GM23338 (cell line): Measurements from ENCODE around the gene CSNK1G1. TPM values are rescaled to one million over a fixed set of nuclear protein-coding genes. Genes with fewer than 3 reads are reported as not detected.

Source experiments
- ATAC-seq: fragments of 200-7000 bp; cut with Tn5 transposase; 3 replicates; pipeline ENCODE4 v1.9.1; 2020
- DNase-seq: peaks from one replicate; pipeline ENCODE4 v3.0.0-alpha.2; 2015; ENCODE audit warnings: low spot score
- H2AFZ ChIP-seq: fragments of 200-600 bp; sonication (generic); 2 replicates; pipeline ENCODE4 v1.8.0; 2016; ENCODE audit warnings: antibody characterized with exemption, mild to moderate bottlenecking, moderate library complexity
- H3F3A ChIP-seq: fragments of 200-600 bp; sonication (generic); replicated peaks from 2 replicates; pipeline ENCODE4 v1.8.0; 2017; ENCODE audit warnings: antibody characterized with exemption, mixed run types, low read depth
- H3K27ac ChIP-seq: fragments of 200-600 bp; sonication (generic); 2 replicates; pipeline ENCODE4 v1.6.1; 2016; ENCODE audit warnings: low read depth
- H3K27me3 ChIP-seq: fragments of 200-600 bp; sonication (generic); 2 replicates; pipeline ENCODE4 v1.8.0; 2016; ENCODE audit warnings: mild to moderate bottlenecking, mixed run types, moderate library complexity; ENCODE audit not compliant: insufficient read depth
- H3K36me3 ChIP-seq: fragments of 200-600 bp; sonication (generic); 2 replicates; pipeline ENCODE4 v1.8.0; 2016; ENCODE audit warnings: mild to moderate bottlenecking; ENCODE audit not compliant: insufficient read depth
- H3K4me1 ChIP-seq: fragments of 200-600 bp; sonication (generic); 2 replicates; pipeline ENCODE4 v1.8.0; 2016; ENCODE audit warnings: mild to moderate bottlenecking, moderate library complexity; ENCODE audit not compliant: insufficient read depth
- H3K4me2 ChIP-seq: fragments of 200-600 bp; sonication (generic); 2 replicates; pipeline ENCODE4 v1.7.1; 2017; ENCODE audit warnings: mixed run types
- H3K4me3 ChIP-seq: fragments of 200-600 bp; sonication (generic); 2 replicates; pipeline ENCODE4 v1.6.1; 2016; ENCODE audit warnings: mixed run types
- H3K79me2 ChIP-seq: fragments of 200-600 bp; sonication (generic); replicated peaks from 2 replicates; pipeline ENCODE4 v1.8.0; 2017; ENCODE audit warnings: mild to moderate bottlenecking; ENCODE audit not compliant: insufficient read depth
- H3K9me2 ChIP-seq: fragments of 200-600 bp; sonication (generic); 2 replicates; pipeline ENCODE4 v1.8.0; 2017; ENCODE audit not compliant: insufficient read depth
- H4K20me1 ChIP-seq: fragments of 200-600 bp; sonication (generic); replicated peaks from 2 replicates; pipeline ENCODE4 v1.8.0; 2017; ENCODE audit warnings: mild to moderate bottlenecking; ENCODE audit not compliant: insufficient read depth
- H3K27ac Mint-ChIP-seq: 2 replicates; pipeline ENCODE4 v1.8.0; 2020; ENCODE audit warnings: inconsistent platforms, mild to moderate bottlenecking, moderate library complexity, mixed read lengths
- H3K27me3 Mint-ChIP-seq: 3 replicates; pipeline ENCODE4 v1.8.0; 2022; ENCODE audit warnings: low read depth, mild to moderate bottlenecking, moderate library complexity, mixed read lengths, inconsistent platforms; ENCODE audit not compliant: insufficient read depth, poor library complexity
- H3K36me3 Mint-ChIP-seq: 3 replicates; pipeline ENCODE4 v1.8.0; 2021; ENCODE audit warnings: low read depth, mild to moderate bottlenecking, inconsistent platforms, moderate library complexity, mixed read lengths
- H3K4me1 Mint-ChIP-seq: 3 replicates; pipeline ENCODE4 v1.8.0; 2020; ENCODE audit warnings: mild to moderate bottlenecking, inconsistent platforms, mixed read lengths
- H3K4me3 Mint-ChIP-seq: 3 replicates; pipeline ENCODE4 v1.8.0; 2021; ENCODE audit warnings: moderate library complexity, mild to moderate bottlenecking, inconsistent platforms, mixed read lengths
- H3K9me3 Mint-ChIP-seq: 3 replicates; pipeline ENCODE4 v1.8.0; 2020; ENCODE audit warnings: moderate library complexity, mild to moderate bottlenecking, inconsistent platforms, mixed read lengths
- CREB1 ChIP-seq: fragments of 250-450 bp; sonication (Bioruptor Pico); IDR thresholded peaks from 2 replicates; pipeline ENCODE4 v1.5.0; 2020; ENCODE audit warnings: low read depth, mild to moderate bottlenecking, moderate library complexity
- EZH2 ChIP-seq: fragments of 200-600 bp; sonication (generic); IDR thresholded peaks from one replicate; pipeline ENCODE4 v1.8.0; 2017; ENCODE audit warnings: antibody characterized with exemption, mild to moderate bottlenecking, low read depth; ENCODE audit not compliant: unreplicated experiment
- EZH2phosphoT487 ChIP-seq: fragments of 200-600 bp; sonication (generic); IDR thresholded peaks from one replicate; pipeline ENCODE4 v1.8.1; 2018; ENCODE audit warnings: antibody characterized with exemption; ENCODE audit not compliant: unreplicated experiment
- JUNB ChIP-seq: IDR thresholded peaks from one replicate; pipeline ENCODE4 v1.6.1; 2016; ENCODE audit warnings: antibody characterized with exemption; ENCODE audit not compliant: unreplicated experiment
- NANOG ChIP-seq: IDR thresholded peaks from 2 replicates; pipeline ENCODE4 v1.6.1; 2016; ENCODE audit warnings: antibody characterized with exemption, borderline replicate concordance
- POLR2AphosphoS5 ChIP-seq: IDR thresholded peaks from 2 replicates; pipeline ENCODE4 v1.6.1; 2016; ENCODE audit warnings: antibody characterized with exemption, low read depth
- STAT1 ChIP-seq: IDR thresholded peaks from one replicate; pipeline ENCODE4 v1.6.1; 2016; ENCODE audit warnings: antibody characterized with exemption; ENCODE audit not compliant: unreplicated experiment
- ZNF114 ChIP-seq: fragments of 250-450 bp; sonication (Bioruptor Pico); IDR thresholded peaks from 2 replicates; pipeline ENCODE4 v1.5.0; 2020; ENCODE audit warnings: mild to moderate bottlenecking, moderate library complexity
- ZNF331 ChIP-seq: fragments of 250-450 bp; sonication (Bioruptor Pico); IDR thresholded peaks from 2 replicates; pipeline ENCODE4 v1.5.0; 2020; ENCODE audit warnings: low read depth, mild to moderate bottlenecking, moderate library complexity
- polyA plus RNA-seq: library from polyadenylated mRNA; unstranded; fragments of >200 nt; fragmentation: Nextera tagmentation; extraction: Ambion mirVana; gene quantifications from 2 replicates; pipeline ENCODE4 v1.2.1, GENCODE V29; 2016
- total RNA-seq: library from RNA; depleted of rRNA; stranded (reverse); fragments of >200 nt; shearing (Covaris generic); gene quantifications from 2 replicates; pipeline ENCODE4 v1.2.3, GENCODE V29; 2014
- TF ChIP-seq, protein P1 (sequence below): IDR thresholded peaks from 2 replicates; pipeline ENCODE4 v1.6.1; 2016; ENCODE audit warnings: antibody characterized with exemption

The CSNK1G1 gene
- total and polyA plus RNA-seq, 2 experiments from 2014 or later = 9.3 to 13.4 TPM

DNA sequence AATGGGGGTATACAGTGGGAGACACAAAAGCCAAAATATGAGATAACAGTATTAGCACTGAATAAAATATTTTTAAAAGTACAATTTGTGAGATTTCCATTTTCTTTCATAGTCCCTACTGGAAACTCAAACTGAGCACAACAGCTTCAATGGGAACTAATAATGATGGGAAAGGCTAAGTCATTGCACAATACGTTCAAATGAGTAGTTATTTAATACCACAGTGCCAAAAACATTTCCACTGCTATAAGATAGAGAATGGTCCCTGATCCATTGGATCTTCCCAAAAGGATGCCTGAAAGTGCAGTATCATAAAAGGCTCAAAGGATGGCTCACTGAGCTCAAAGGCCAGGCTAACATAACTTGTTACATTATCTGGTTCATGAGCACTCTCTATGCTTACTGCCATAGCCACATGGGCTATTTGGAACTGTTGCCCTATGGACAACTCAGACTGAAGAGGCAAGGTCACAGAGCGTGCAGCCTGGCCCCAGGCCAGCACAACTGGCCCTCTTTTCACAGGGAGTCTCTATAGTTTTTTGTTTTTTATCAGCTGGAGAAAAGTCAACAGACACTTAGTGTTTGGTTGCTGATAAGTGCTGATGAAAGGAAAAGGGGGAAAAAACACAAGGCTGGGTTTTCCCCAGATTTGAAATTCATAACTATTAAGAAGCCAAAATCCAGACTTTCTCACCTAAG is 139.1 kb downstream of the CSNK1G1 start:
- Histone ChIP-seq H3K36me3 (no peaks in the 10 kb centered on the region), H3K4me3 (no peak overlapping the region), H3K27me3 (no peaks in the 10 kb centered on the region), H3K4me2 (no peak overlapping the region), H3K4me1 (no peaks in the 10 kb centered on the region), H4K20me1 (no peaks in the 10 kb centered on the region; the same call in 1 of the 2 replicates), H2AFZ (no peak overlapping the region), H3K79me2 (no peaks in the 10 kb centered on the region), H3K27ac (no peak overlapping the region), H3K9me2 (no peaks in the 10 kb centered on the region), H3F3A (no peaks in the 10 kb centered on the region)
- TF ChIP-seq STAT1 (no peak), POLR2AphosphoS5 (no peak), ZNF114 (CRISPR knock-in tag) (no peak), JUNB (no peak), EZH2 (no peak), ZNF331 (no peak)
- TF ChIP-seq, protein P1, sequence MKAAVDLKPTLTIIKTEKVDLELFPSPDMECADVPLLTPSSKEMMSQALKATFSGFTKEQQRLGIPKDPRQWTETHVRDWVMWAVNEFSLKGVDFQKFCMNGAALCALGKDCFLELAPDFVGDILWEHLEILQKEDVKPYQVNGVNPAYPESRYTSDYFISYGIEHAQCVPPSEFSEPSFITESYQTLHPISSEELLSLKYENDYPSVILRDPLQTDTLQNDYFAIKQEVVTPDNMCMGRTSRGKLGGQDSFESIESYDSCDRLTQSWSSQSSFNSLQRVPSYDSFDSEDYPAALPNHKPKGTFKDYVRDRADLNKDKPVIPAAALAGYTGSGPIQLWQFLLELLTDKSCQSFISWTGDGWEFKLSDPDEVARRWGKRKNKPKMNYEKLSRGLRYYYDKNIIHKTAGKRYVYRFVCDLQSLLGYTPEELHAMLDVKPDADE = no peak
- H3K4me1 Mint-ChIP-seq = no peaks in the 10 kb centered on the region
- ATAC-seq (no peak), DNase-seq (no peak)
- no peak overlapping the region for H3K4me3 Mint-ChIP-seq
- H3K9me3 Mint-ChIP-seq = no peaks in the 10 kb centered on the region
- H3K27me3 Mint-ChIP-seq = peaks cover 1% of the 10 kb centered on the region
- H3K36me3 Mint-ChIP-seq = no peaks in the 10 kb centered on the region
- H3K27ac Mint-ChIP-seq = no peak overlapping the region

DNA sequence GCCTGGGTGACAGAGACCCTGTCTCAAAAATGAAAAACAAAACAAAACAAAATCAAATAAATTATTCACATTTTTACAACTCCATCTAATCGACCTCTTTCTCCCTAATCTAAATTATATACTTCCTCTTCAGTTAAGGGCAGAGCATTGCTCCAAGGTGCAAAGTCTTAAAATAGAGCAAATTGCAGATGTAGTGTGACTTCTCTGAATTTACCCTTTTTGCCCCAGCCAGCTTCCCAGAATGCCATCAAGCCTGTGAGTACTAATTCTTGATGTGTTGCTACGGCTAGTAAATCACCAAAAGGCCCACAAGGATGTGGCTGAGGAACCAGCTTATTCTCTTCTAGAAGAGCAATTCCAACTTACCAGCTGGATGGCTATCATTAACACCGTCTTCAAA is 139.8 kb downstream of the CSNK1G1 start:
- Histone ChIP-seq H2AFZ (no peak overlapping the region), H3K27me3 (no peaks in the 10 kb centered on the region), H3K79me2 (no peaks in the 10 kb centered on the region), H3K9me2 (no peaks in the 10 kb centered on the region), H3K4me2 (no peak overlapping the region), H3K4me1 (no peaks in the 10 kb centered on the region), H3K36me3 (no peaks in the 10 kb centered on the region), H3K27ac (no peak overlapping the region), H4K20me1 (no peaks in the 10 kb centered on the region; the same call in 1 of the 2 replicates), H3K4me3 (no peak overlapping the region), H3F3A (no peaks in the 10 kb centered on the region)
- Mint-ChIP-seq H3K4me1 (no peaks in the 10 kb centered on the region), H3K4me3 (no peak overlapping the region), H3K27ac (no peak overlapping the region), H3K27me3 (peaks cover 1% of the 10 kb centered on the region), H3K36me3 (no peaks in the 10 kb centered on the region), H3K9me3 (no peaks in the 10 kb centered on the region)
- ATAC-seq (no peak), DNase-seq (no peak)
- TF ChIP-seq NANOG (no peak), EZH2phosphoT487 (no peak), JUNB (no peak), ZNF331 (no peak), CREB1 (CRISPR knock-in tag) (no peak), EZH2 (no peak)
- TF ChIP-seq, protein P1 = no peak
